GM18498 (cell line): ENCODE results near the gene CRADD.

Source experiments
- ATAC-seq: cut with Tn5 transposase; IDR thresholded peaks from one replicate; pipeline ENCODE4 v1.9.1; 2021; ENCODE audit warnings: mild to moderate bottlenecking, moderate library complexity; ENCODE audit not compliant: unreplicated experiment

The CRADD gene

GRCh38 chr12:93670104-93670503 lies 7.1 kb upstream of the CRADD start:
- no peak for ATAC-seq

- ATAC-seq: no peak
These were observed 6.1 kb upstream of the CRADD start for GRCh38 chr12:93671044-93671443.

DNA sequence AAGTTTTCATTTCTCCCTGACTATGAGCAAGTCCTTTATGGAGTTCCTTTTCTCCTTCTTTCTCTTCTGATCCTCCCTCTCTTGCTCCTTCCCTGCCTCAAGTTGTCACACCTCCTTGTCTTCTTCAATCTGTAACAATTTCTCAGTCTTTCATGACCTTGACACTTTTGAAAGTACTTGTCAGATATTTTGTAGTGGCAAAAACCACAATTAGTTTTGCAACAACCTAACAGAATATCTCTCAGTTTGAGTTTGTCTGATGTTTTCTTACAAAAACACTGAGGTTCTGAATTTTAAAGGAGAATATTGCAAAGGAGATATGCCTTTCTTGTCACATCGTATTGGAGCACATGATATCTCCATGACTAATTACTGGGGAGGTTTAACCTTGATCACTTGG lies 4.1 kb upstream of the CRADD start:
- ATAC-seq: no peak

GRCh38 chr12:93674386-93674785 lies 2.8 kb upstream of the CRADD start:
- no peak for ATAC-seq

DNA sequence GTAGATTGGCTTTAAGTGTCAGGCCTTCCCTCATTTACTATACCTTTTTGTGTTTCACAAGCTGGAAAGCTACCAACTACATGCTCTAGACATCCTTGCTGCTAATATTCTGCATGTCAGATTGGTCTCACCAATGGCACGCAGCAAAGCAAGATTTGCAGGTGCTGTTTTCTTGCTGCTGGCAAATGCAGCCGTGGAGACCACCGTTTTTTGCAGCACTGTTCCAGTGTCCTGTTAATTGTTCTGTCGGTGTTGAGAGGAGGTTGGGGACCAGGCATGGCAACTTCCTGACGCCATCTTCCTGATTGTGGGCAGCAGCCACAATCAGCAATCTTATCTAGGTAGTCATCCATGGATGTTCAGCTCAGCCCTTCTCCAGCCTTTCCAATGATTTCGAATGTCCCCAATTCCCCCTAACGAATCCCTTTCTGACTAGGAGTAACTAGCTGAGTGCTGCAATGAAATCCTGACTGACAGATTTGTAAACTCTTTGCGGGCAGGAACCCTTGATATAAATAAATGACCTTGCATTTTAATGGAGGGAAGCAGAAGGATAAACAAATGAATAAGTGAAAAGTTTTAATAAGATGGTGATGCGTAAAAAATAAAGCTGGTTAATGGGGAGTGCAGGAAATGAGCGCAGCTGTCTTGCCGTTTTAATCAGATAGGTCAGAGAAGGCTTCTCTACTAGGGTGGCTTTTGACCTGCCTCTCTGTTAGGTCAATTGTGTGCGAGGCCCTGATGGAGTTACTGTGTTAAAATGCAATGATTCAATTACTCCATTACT lies 574 bp upstream of the CRADD start:
- ATAC-seq: peak; percentile 27

DNA sequence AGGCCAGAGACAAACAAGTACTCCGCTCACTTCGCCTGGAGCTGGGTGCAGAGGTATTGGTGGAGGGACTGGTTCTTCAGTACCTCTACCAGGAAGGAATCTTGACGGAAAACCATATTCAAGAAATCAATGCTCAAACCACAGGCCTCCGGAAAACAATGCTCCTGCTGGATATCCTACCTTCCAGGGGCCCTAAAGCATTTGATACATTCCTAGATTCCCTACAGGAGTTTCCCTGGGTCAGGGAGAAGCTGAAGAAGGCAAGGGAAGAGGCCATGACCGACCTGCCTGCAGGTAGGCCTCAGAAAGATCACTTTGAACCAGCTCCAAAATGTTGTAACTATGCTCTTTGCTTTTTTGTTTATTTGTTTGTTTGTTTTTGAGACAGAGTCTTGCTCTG lies 1.6 kb downstream of the CRADD start:
- no peak for ATAC-seq

DNA sequence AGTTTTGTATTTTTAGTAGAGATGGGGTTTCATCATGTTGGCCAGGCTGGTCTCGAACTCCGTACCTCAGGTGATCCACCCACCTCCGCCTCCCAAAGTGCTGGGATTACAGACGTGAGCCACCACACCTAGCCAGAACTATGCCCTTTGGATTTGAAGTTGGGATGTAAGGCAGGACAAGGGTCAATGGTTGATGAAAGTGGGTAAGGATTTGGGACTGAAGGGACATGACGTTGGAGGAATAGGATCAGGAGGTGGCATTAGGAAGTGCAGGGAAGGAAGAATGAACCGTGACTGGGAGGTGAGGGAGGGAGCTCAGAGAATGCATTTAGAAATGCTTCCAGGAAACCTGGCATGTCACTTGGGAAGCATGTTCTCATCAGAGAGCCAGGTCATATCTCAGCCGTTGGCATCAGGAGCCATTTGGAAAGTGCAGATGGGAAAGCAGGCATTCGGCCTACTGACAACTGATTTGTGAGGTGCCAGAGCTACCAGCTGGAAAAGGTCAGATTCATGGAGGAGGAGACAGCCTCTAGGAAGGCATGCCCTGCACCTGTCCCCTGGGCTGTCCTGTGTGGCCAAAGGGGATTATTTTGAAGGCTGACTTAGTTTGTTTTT lies 2.2 kb downstream of the CRADD start:
- ATAC-seq: no peak

GRCh38 chr12:93680006-93680405 lies 2.8 kb downstream of the CRADD start:
- ATAC-seq: no peak

DNA sequence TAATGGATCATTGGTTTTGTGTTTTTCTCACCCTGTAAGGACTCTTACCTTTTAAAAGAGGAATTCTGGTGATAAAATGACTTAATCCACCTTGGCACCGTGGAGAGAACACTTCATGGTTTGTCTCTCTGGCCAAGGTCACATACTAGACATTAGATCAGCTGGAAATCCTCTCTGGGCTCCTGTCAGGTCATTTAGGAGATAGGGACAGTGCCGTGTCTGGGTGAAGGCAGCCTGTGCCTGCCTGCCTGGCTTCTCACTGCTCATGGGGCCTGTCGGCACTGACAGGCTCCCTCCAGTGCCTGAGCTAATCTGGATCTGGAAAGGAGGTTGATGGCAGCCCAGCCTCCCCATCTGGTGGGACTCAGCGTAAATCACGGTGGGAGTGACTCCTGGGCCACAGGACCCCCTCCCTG lies 5.7 kb downstream of the CRADD start:
- ATAC-seq: no peak

DNA sequence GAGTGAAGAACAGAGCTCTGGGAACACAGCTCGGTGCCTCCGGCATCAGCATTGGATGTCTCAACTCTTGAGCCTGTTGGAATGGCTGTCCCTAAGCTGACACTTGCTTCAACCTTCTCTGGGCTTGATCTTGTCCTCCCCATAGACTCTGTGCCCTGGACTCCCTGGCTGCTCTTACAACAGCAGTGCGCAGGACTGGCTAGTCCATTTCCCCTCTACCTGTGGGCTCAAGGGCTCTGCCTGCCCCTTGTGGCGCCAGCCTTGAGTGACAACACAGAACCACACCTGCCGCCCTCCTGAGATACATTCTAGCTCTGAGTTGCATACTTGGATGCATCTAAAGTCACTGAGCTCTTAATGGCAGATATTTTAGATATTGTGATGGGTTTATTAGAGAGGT lies 6.2 kb downstream of the CRADD start:
- no peak for ATAC-seq

DNA sequence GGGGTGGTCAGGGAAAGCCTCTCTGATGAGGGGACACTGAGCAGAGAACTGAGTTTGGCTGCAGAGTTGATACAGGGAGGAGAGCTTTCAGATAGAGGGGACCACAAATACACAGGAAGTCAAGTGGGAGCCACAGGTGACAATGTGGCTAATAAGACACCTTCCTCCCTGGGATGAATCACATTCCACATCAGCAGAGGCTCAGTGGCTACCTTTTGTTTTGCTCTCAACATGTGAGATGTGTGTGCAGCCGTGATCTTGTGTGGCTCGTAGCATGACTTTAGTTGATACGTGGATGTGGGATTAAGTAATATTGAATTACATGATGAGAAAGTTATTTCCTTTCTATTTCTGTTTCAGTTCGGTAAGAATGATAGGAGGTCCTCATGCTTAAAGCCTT lies 7.5 kb downstream of the CRADD start:
- no peak for ATAC-seq

- no peak for ATAC-seq
These were observed 9.6 kb downstream of the CRADD start for GRCh38 chr12:93686572-93687356.

DNA sequence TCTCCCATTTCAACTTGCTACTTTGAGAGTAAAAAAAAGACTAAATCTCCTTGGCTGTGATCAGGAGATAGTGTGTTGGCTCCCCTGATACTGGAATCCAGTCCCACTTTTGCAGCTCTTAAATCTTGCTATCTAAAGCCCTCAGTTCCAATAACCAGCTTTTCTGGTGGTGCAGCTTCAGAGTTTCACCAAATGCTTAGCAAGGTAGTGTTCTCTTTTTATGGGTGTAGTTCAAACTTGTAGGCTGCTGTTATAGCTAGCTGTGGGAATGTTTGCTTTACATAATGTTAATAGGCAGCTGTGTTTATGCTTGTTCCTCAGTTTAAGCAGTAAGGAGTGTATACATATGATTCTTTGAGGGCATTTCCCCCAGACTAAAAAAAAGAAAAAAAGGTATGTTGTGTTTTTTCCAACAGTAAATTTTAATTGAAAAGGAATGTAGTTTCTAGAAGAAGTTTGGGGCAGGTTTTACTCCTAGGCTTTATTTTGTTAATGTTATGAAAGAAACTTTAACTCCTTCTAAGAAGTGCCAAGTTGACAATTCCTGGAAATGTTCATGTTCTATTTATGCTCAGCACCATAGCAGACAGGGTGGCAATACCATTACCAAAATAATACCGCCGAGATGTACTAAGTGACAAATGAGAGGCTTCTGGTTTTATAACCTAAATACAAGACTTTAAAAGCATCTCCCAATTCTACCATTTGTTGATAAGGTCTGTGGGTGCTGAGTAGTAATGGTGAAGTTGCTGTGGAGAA lies 12.1 kb downstream of the CRADD start:
- no peak for ATAC-seq

DNA sequence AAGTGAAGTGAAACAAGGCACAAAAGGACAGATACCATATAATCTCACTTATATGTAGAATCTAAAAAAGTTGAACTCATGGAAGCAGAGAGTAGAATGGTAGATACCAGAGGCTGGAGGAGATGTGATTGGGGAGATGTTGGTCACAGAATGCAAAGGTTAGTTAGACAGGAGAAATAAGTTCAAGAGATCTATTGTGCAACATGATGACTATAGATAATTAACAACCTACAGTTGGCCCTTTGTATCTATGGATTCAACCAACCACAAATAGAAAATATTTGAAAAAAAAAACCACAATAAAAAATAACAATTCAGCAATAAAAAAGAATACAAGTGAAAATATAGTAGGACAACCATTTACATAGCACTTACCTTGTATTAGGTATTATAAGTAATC lies 19.3 kb downstream of the CRADD start:
- no peak for ATAC-seq

- ATAC-seq: no peak
These were observed 21.3 kb downstream of the CRADD start for GRCh38 chr12:93698307-93699092.

GRCh38 chr12:93699271-93700145 lies 22.3 kb downstream of the CRADD start:
- ATAC-seq: no peak

DNA sequence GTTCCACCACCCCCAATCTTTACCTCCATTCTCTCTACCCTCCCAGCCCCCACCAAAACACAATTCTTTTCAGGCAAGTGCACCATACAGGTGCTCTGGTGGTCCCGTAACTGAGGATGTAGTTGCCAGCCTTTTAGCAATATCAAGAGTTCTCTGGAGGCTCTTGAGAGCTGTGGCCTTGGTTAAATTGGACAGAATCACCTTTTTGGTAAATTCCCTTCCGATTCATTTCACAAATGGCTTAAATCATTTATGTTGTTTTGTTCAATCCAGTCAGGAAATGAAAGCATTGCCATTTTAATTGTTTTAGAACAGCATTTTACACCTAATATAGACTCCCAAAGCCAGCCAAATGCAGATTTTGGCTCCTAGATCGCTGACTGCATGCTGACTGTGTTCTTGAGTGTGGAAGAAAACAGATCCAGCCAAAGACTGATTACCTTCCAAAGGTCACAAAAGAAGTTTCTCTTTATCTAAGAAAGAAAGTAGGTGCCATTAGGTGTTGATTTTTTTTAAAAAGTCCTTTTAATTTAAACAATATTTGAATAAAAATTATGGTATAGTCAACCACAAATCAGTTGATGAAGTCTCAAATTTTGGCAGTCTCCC lies 25.6 kb downstream of the CRADD start:
- no peak for ATAC-seq

DNA sequence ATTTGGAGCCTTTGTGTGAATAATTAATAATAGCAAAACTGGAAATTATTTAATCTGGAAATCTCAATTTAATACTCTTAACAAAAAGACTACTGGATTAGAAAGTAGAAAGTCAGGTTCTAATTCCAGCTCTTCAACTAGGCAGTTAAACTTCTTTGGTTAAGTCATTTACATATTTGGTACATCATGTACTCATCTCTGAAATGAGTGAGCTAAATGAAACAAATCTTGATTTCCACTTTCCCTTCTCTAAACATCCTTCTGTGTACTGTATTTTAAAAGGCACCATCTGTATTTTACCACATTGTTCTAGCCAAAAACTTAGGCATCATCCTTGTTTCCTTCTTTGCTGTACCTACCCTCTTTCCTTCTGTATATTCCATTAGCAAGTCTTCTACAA lies 26.9 kb downstream of the CRADD start:
- peak; percentile 45 for ATAC-seq

GRCh38 chr12:93704625-93705024 lies 27.4 kb downstream of the CRADD start:
- ATAC-seq: no peak
